Measurements from ENCODE around the gene DTNA. TPM values are rescaled to one million over a fixed set of nuclear protein-coding genes. Genes with fewer than 3 reads are reported as not detected.

Gene DTNA
- total RNA-seq, 2 experiments from 2014 or later, result not detected

GRCh38 chr18:34795070-34795732 lies 85.1 kb downstream of the DTNA start:
- TF ChIP-seq CTCF (IDR thresholded peaks at IDR 0.05), result no peak
- Histone ChIP-seq H3K27ac (ENCODE audit: low read depth in 1 of 2, low read length in 2 of 2) (no peak overlapping the region), H3K36me3 (ENCODE audit: insufficient read depth, low read length) (no peaks in the 10 kb centered on the region), H3K4me1 (ENCODE audit: insufficient read depth, low read length) (no peaks in the 10 kb centered on the region), H3K4me3 (ENCODE audit: low read length) (no peak overlapping the region), H3K9me3 (ENCODE audit: control insufficient read depth in 1 of 2, insufficient read depth in 1 of 2, low read length in 2 of 2) (no peaks in the 10 kb centered on the region), H3K27me3 (ENCODE audit: control insufficient read depth in 1 of 2, insufficient read depth in 2 of 2, low read length in 2 of 2) (peaks cover 0 to 13% of the 10 kb centered on the region in 2 experiments)
- DNase-seq (no peak), ATAC-seq (ENCODE audit: poor library complexity) (no peak)
- ChIA-PET CTCF (no interaction called here), POLR2A (no interaction called here)
- intact Hi-C loops (cut with DNase I, micrococcal nuclease), result no loop called here
- H3K27ac Mint-ChIP-seq, result no peak overlapping the region
- no peaks in the 10 kb centered on the region for H3K4me1 Mint-ChIP-seq (ENCODE audit: low read depth)
- no peaks in the 10 kb centered on the region for H3K9me3 Mint-ChIP-seq
- H3K27me3 Mint-ChIP-seq, result peaks cover 23% of the 10 kb centered on the region
- H3K4me3 Mint-ChIP-seq, result no peak overlapping the region
- H3K36me3 Mint-ChIP-seq (ENCODE audit: low read depth), result no peaks in the 10 kb centered on the region

- Histone ChIP-seq H3K4me3 (ENCODE audit: low read length) (no peak overlapping the region), H3K27me3 (ENCODE audit: control insufficient read depth in 1 of 2, insufficient read depth in 2 of 2, low read length in 2 of 2) (peaks cover 0 to 13% of the 10 kb centered on the region in 2 experiments), H3K27ac (ENCODE audit: low read depth in 1 of 2, low read length in 2 of 2) (no peak overlapping the region), H3K9me3 (ENCODE audit: control insufficient read depth in 1 of 2, insufficient read depth in 1 of 2, low read length in 2 of 2) (no peaks in the 10 kb centered on the region), H3K36me3 (ENCODE audit: insufficient read depth, low read length) (no peaks in the 10 kb centered on the region), H3K4me1 (ENCODE audit: insufficient read depth, low read length) (no peaks in the 10 kb centered on the region)
- intact Hi-C loops (cut with DNase I, micrococcal nuclease), result no loop called here
- ATAC-seq (ENCODE audit: poor library complexity) (no peak), DNase-seq (no peak)
- Mint-ChIP-seq H3K27ac (no peak overlapping the region), H3K27me3 (peaks cover 24% of the 10 kb centered on the region), H3K4me3 (no peak overlapping the region), H3K9me3 (no peaks in the 10 kb centered on the region), H3K36me3 (ENCODE audit: low read depth) (no peaks in the 10 kb centered on the region), H3K4me1 (ENCODE audit: low read depth) (no peaks in the 10 kb centered on the region)
- POLR2A ChIA-PET, result no interaction called here
- TF ChIP-seq CTCF (IDR thresholded peaks at IDR 0.05), result no peak
- CTCF ChIA-PET, result no interaction called here
Measured at GRCh38 chr18:34796035-34796657, 86.0 kb downstream of the DTNA start.

GRCh38 chr18:34799291-34799690 lies 89.2 kb downstream of the DTNA start:
- H3K27ac Mint-ChIP-seq, result no peak overlapping the region
- H3K9me3 ChIP-seq (ENCODE audit: control insufficient read depth in 1 of 2, insufficient read depth in 1 of 2, low read length in 2 of 2), result no peaks in the 10 kb centered on the region
- peaks cover 22% of the 10 kb centered on the region for H3K27me3 Mint-ChIP-seq
- DNase-seq, result no peak
- H3K36me3 Mint-ChIP-seq (ENCODE audit: low read depth), result no peaks in the 10 kb centered on the region
- H3K4me1 Mint-ChIP-seq (ENCODE audit: low read depth), result no peaks in the 10 kb centered on the region
- no peak for ATAC-seq (ENCODE audit: poor library complexity)
- no peak overlapping the region for H3K4me3 Mint-ChIP-seq
- H3K4me3 ChIP-seq (ENCODE audit: low read length), result no peak overlapping the region
- intact Hi-C loops (cut with DNase I, micrococcal nuclease), result no loop called here
- H3K4me1 ChIP-seq (ENCODE audit: insufficient read depth, low read length), result no peaks in the 10 kb centered on the region
- TF ChIP-seq CTCF (IDR thresholded peaks at IDR 0.05), result no peak
- no peak overlapping the region for H3K27ac ChIP-seq (ENCODE audit: low read depth in 1 of 2, low read length in 2 of 2)
- no peaks in the 10 kb centered on the region for H3K36me3 ChIP-seq (ENCODE audit: insufficient read depth, low read length)
- POLR2A ChIA-PET, result no interaction called here
- H3K27me3 ChIP-seq (ENCODE audit: control insufficient read depth in 1 of 2, insufficient read depth in 2 of 2, low read length in 2 of 2), result peaks cover 0 to 9% of the 10 kb centered on the region in 2 experiments
- no peaks in the 10 kb centered on the region for H3K9me3 Mint-ChIP-seq
- CTCF ChIA-PET, result no interaction called here

Measured in CD4-positive, alpha-beta T cell (primary cell).